ENCODE measurements around the gene MUC22. TPM values are rescaled to one million over a fixed set of nuclear protein-coding genes. Genes with fewer than 3 reads are reported as not detected.

The MUC22 gene
- total and polyA plus RNA-seq, 10 of the 15 experiments (the other 5 are each of a cell fraction or from before 2014, with no cell fraction given) = under 0.01 to 0.09 (median 0.04) TPM; not detected in 4

GRCh38 chr6:31070711-31071197 is 60.5 kb downstream of the MUC22 start:
- no peaks in the 10 kb centered on the region for H4K20me1 ChIP-seq (ENCODE audit: control insufficient read depth, insufficient read depth)
- WGBS (ENCODE audit: insufficient coverage, insufficient replicate concordance, low lambda C conversion rate, missing lambda C conversion rate) = 37% methylated on average over 6 of the region's 6 CpGs
- H3K36me3 ChIP-seq (ENCODE audit: control insufficient read depth in 2 of 2, insufficient read depth in 2 of 2, low read length in 1 of 2) = no peaks in the 10 kb centered on the region
- TF ChIP-seq, protein P1, sequence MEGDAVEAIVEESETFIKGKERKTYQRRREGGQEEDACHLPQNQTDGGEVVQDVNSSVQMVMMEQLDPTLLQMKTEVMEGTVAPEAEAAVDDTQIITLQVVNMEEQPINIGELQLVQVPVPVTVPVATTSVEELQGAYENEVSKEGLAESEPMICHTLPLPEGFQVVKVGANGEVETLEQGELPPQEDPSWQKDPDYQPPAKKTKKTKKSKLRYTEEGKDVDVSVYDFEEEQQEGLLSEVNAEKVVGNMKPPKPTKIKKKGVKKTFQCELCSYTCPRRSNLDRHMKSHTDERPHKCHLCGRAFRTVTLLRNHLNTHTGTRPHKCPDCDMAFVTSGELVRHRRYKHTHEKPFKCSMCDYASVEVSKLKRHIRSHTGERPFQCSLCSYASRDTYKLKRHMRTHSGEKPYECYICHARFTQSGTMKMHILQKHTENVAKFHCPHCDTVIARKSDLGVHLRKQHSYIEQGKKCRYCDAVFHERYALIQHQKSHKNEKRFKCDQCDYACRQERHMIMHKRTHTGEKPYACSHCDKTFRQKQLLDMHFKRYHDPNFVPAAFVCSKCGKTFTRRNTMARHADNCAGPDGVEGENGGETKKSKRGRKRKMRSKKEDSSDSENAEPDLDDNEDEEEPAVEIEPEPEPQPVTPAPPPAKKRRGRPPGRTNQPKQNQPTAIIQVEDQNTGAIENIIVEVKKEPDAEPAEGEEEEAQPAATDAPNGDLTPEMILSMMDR (IDR thresholded peaks at IDR 0.05 in 2 of 3, conservative IDR thresholded peaks at IDR 0.05 in 1 of 3; ENCODE audit: control insufficient read depth in 2 of 3, extremely low read depth in 1 of 3, insufficient read depth in 1 of 3, low read depth in 3 of 3, low read length in 3 of 3) = peak; percentile 29 to 57 (median 41); a peak in 4 of 6 replicates
- TF ChIP-seq, protein P2, sequence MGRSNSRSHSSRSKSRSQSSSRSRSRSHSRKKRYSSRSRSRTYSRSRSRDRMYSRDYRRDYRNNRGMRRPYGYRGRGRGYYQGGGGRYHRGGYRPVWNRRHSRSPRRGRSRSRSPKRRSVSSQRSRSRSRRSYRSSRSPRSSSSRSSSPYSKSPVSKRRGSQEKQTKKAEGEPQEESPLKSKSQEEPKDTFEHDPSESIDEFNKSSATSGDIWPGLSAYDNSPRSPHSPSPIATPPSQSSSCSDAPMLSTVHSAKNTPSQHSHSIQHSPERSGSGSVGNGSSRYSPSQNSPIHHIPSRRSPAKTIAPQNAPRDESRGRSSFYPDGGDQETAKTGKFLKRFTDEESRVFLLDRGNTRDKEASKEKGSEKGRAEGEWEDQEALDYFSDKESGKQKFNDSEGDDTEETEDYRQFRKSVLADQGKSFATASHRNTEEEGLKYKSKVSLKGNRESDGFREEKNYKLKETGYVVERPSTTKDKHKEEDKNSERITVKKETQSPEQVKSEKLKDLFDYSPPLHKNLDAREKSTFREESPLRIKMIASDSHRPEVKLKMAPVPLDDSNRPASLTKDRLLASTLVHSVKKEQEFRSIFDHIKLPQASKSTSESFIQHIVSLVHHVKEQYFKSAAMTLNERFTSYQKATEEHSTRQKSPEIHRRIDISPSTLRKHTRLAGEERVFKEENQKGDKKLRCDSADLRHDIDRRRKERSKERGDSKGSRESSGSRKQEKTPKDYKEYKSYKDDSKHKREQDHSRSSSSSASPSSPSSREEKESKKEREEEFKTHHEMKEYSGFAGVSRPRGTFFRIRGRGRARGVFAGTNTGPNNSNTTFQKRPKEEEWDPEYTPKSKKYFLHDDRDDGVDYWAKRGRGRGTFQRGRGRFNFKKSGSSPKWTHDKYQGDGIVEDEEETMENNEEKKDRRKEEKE (IDR thresholded peaks at IDR 0.05) = no peak
- TF ChIP-seq SMC3 (IDR thresholded peaks at IDR 0.05; ENCODE audit: borderline replicate concordance, low read length) = peak; percentile 30; the same call in 1 of the 2 replicates
- peak; percentile 50 for TF ChIP-seq RAD21 (IDR thresholded peaks at IDR 0.05; ENCODE audit: insufficient read depth, low read depth, low read length)
- TF ChIP-seq YY1 (IDR thresholded peaks at IDR 0.05; ENCODE audit: low read depth, low read length) = no peak
- H3K4me2 ChIP-seq (ENCODE audit: control insufficient read depth, insufficient read depth) = no peak overlapping the region
- in situ Hi-C loops (cut with MboI) (no loop called here), intact Hi-C loops (cut with micrococcal nuclease; ENCODE audit: unreplicated experiment) (no loop called here)
- ChIA-PET SMC1A (ENCODE audit: uncharacterized antibody, unreplicated experiment) (interaction anchor here (0.7 to 3.5 kb wide), 13 partner anchors 8 to 336 kb away, joined by 3 to 43 read pairs (median 4); partner anchors contain the start of gene VARS2), RAD21 (ENCODE audit: unreplicated experiment) (interaction anchor here (0.6 to 2.9 kb wide), 15 partner anchors 9 to 526 kb away, joined by 3 to 29 read pairs (median 4); partner anchors contain the start of genes MUCL3 and VARS2), POLR2A (interaction anchor here (1.0 to 1.4 kb wide), 2 partner anchors 155 to 156 kb away, joined by 4 to 5 read pairs; partner anchors contain the start of gene VARS2), CTCF (interaction anchor here (0.6 to 3.5 kb wide), 23 partner anchors 8 to 587 kb away, joined by 3 to 115 read pairs (median 5); partner anchors contain the start of gene VARS2)
- no peaks in the 10 kb centered on the region for H3K79me2 ChIP-seq (ENCODE audit: control insufficient read depth, insufficient read depth, low read length)
- H3K27me3 ChIP-seq (replicated peaks in 1 of 2; ENCODE audit: control insufficient read depth in 2 of 2, insufficient read depth in 2 of 2, low read length in 1 of 2) = no peaks in the 10 kb centered on the region
- H2AFZ ChIP-seq (ENCODE audit: control insufficient read depth, low read depth, low read length) = no peak overlapping the region
- no peak overlapping the region for H3K27ac ChIP-seq (ENCODE audit: control insufficient read depth, insufficient read depth)
- no peak overlapping the region for H3K9ac ChIP-seq (ENCODE audit: control insufficient read depth, insufficient read depth, low read length)
- H3K4me1 ChIP-seq (ENCODE audit: control insufficient read depth, insufficient read depth, low read length) = no peaks in the 10 kb centered on the region; the same call in 1 of the 2 replicates
- H3K4me3 ChIP-seq = no peak overlapping the region
- no peaks in the 10 kb centered on the region for H3K9me3 ChIP-seq (replicated peaks; ENCODE audit: control insufficient read depth, insufficient read depth, low read length)
- BruUV-seq (replicated peaks) = no TSS peak
- DNase-seq (ENCODE audit: low read depth, low spot score) = no peak
- ATAC-seq = peak; percentile 75
- FAIRE-seq = no peak

Measured in GM12878 (cell line).